SK-N-SH (cell line): ENCODE data around the gene SLC35E2B. TPM values are rescaled to one million over a fixed set of nuclear protein-coding genes. Genes with fewer than 3 reads are reported as not detected.

ENCODE experiments used
- CTCF ChIA-PET: fragments of 300-600, 350-600 bp; formaldehyde crosslinking; extraction: SDS; loops from one replicate; lab custom pipeline; 2021; lab: Yijun Ruan, JAX
- POLR2A ChIA-PET: fragments of 350-600 bp; sonication (Branson Sonifier 250); formaldehyde crosslinking; extraction: SDS; loops from one replicate; lab custom pipeline; 2020; ENCODE audit warnings: antibody characterized with exemption, inconsistent platforms; lab: Yijun Ruan, JAX
- DNase-seq: peaks from one replicate; pipeline ENCODE4 v3.0.0; 2012
- H2AFZ ChIP-seq: fragments of 200-600 bp; sonication (generic); 2 replicates; pipeline ENCODE4 v1.8.1; 2016; ENCODE audit warnings: antibody characterized with exemption, mild to moderate bottlenecking, low read depth
- H3F3A ChIP-seq: fragments of 200-600 bp; sonication (generic); replicated peaks from 2 replicates; pipeline ENCODE3; 2016; ENCODE audit warnings: antibody characterized with exemption, mild to moderate bottlenecking; ENCODE audit not compliant: insufficient read depth
- H3K27ac ChIP-seq, 2 experiments: fragments of 200-500 bp in 1 of 2; fragments of 200-600 bp in 1 of 2; sonication (Bioruptor generic) in 1 of 2; sonication (generic), shearing (Covaris generic) in 1 of 2; 2 replicates each; pipeline versions ENCODE4 v1.5.1 to v1.6.1; 2014 to 2016; ENCODE audit warnings: low read depth in 2 of 2, inconsistent platforms in 1 of 2, low read length in 1 of 2, mild to moderate bottlenecking in 1 of 2, mixed read lengths in 1 of 2
- H3K27me3 ChIP-seq: fragments of 200-600 bp; sonication (generic), shearing (Covaris generic); 2 replicates; pipeline ENCODE4 v1.6.1; 2016; ENCODE audit warnings: mixed run types; ENCODE audit not compliant: insufficient read depth
- H3K36me3 ChIP-seq, 2 experiments: fragments of 200-500 bp in 1 of 2; fragments of 200-600 bp in 1 of 2; sonication (Bioruptor generic) in 1 of 2; sonication (generic) in 1 of 2; replicated peaks in 1 of 2; 2 replicates each; pipeline versions ENCODE3 to v1.5.1; 2014 to 2016; ENCODE audit warnings: low read length in 1 of 2, mild to moderate bottlenecking in 1 of 2; ENCODE audit not compliant: insufficient read depth in 2 of 2, control insufficient read depth in 1 of 2
- H3K4me1 ChIP-seq, 2 experiments: fragments of 200-500 bp in 1 of 2; fragments of 200-600 bp in 1 of 2; sonication (Bioruptor generic) in 1 of 2; sonication (generic), shearing (Covaris generic) in 1 of 2; 2 replicates each; pipeline versions ENCODE4 v1.5.1 to v1.6.1; 2014 to 2016; ENCODE audit warnings: low read depth in 1 of 2, low read length in 1 of 2, mixed run types in 1 of 2; ENCODE audit not compliant: insufficient read depth in 2 of 2, control insufficient read depth in 1 of 2
- H3K4me2 ChIP-seq: fragments of 200-600 bp; sonication (generic), shearing (Covaris generic); 2 replicates; pipeline ENCODE4 v1.6.1; 2017; ENCODE audit warnings: mixed run types
- H3K4me3 ChIP-seq, 2 experiments: fragments of 200-500 bp in 1 of 2; fragments of 200-600 bp in 1 of 2; sonication (Bioruptor generic) in 1 of 2; sonication (generic), shearing (Covaris generic) in 1 of 2; 2 replicates each; pipeline versions ENCODE4 v1.5.1 to v1.8.1; 2014 to 2016; ENCODE audit warnings: low read depth in 2 of 2, inconsistent platforms in 1 of 2, low read length in 1 of 2, mild to moderate bottlenecking in 1 of 2, mixed read lengths in 1 of 2, moderate library complexity in 1 of 2
- H3K79me2 ChIP-seq: fragments of 200-600 bp; sonication (generic); 2 replicates; pipeline ENCODE4 v1.8.1; 2017; ENCODE audit warnings: mild to moderate bottlenecking; ENCODE audit not compliant: insufficient read depth
- H3K9ac ChIP-seq: fragments of 200-600 bp; sonication (generic); 2 replicates; pipeline ENCODE4 v1.6.1; 2017; ENCODE audit warnings: mixed run types
- H3K9me2 ChIP-seq: fragments of 200-600 bp; sonication (generic); 2 replicates; pipeline ENCODE4 v1.6.1; 2017; ENCODE audit warnings: mixed run types
- H3K9me3 ChIP-seq: fragments of 200-600 bp; sonication (generic); 2 replicates; pipeline ENCODE4 v1.6.1; 2017; ENCODE audit warnings: mixed run types, mild to moderate bottlenecking, moderate library complexity
- H4K20me1 ChIP-seq: fragments of 200-600 bp; sonication (generic); 2 replicates; pipeline ENCODE4 v1.6.1; 2017; ENCODE audit warnings: mild to moderate bottlenecking, mixed run types; ENCODE audit not compliant: insufficient read depth
- CTCF ChIP-seq: fragments of 200-600 bp; sonication (generic); IDR thresholded peaks from 2 replicates; pipeline ENCODE4 v1.6.1; 2017; ENCODE audit warnings: antibody characterized with exemption, mild to moderate bottlenecking, moderate library complexity
- REST ChIP-seq: IDR thresholded peaks from 2 replicates; pipeline ENCODE4 v1.6.1; 2012; ENCODE audit warnings: mild to moderate bottlenecking, low read depth, low read length, moderate library complexity
- WGBS: methylation state at CpG from one replicate; pipeline ENCODE4 v1.1.6; 2017; ENCODE audit warnings: low lambda C conversion rate; 5-methylcytosine and 5-hydroxymethylcytosine counted together
- polyA plus RNA-seq, 3 experiments: library from polyadenylated mRNA; depleted of rRNA; stranded (reverse); fragments of >200 nt; gene quantifications; 2 replicates each; pipeline ENCODE4 v1.2.3, GENCODE V29; 2012

SLC35E2B gene
- polyA plus RNA-seq, 1 of the 3 experiments (the other 2 are of a cell fraction) = 20.5 TPM

- no peak for DNase-seq
- H2AFZ ChIP-seq = no peak overlapping the region
These were observed 63.7 kb downstream of the SLC35E2B start for GRCh38 chr1:1628754-1629429.

More at GRCh38 chr1:1628754-1629429, 63.7 kb downstream of the SLC35E2B start:
- H3K36me3 ChIP-seq = peaks cover 0 to 3% of the 10 kb centered on the region in 2 experiments
- CTCF ChIA-PET = interaction anchor here (0.7 to 1.7 kb wide), 2 partner anchors 9 to 177 kb away, joined by 3 to 4 read pairs; no protein-coding TSS in a partner anchor
- H3K4me1 ChIP-seq = no peaks in the 10 kb centered on the region; a peak in 1 of 4 replicates
- no peaks in the 10 kb centered on the region for H3K27me3 ChIP-seq
- POLR2A ChIA-PET = no interaction called here
- 94% methylated on average over 7 of the region's 53 CpGs for WGBS
- no peak overlapping the region for H3K4me2 ChIP-seq
- no peak overlapping the region for H3K27ac ChIP-seq
- no peak overlapping the region for H3K9ac ChIP-seq
- no peaks in the 10 kb centered on the region for H3K9me2 ChIP-seq
- no peaks in the 10 kb centered on the region for H3F3A ChIP-seq
- TF ChIP-seq CTCF (no peak), REST (no peak)
- H4K20me1 ChIP-seq = no peaks in the 10 kb centered on the region
- no peak overlapping the region for H3K4me3 ChIP-seq
- H3K79me2 ChIP-seq = no peaks in the 10 kb centered on the region
- H3K9me3 ChIP-seq = no peaks in the 10 kb centered on the region
